Stomach (tissue), 9 donors: ENCODE results near the gene ATP2B2. TPM values are rescaled to one million over a fixed set of nuclear protein-coding genes. Genes with fewer than 3 reads are reported as not detected.

Source experiments
- DNase-seq, 2 donors: peaks; one replicate each; pipeline versions ENCODE4 v3.0.0 to v3.0.0-alpha.2; 2013 to 2019
- H3K27ac ChIP-seq, 5 donors: fragments of 200-600 bp in 4 of 5; sonication (generic) in 4 of 5; one replicate each; pipeline ENCODE4 v1.5.1; 2013 to 2019; ENCODE audit warnings: mild to moderate bottlenecking in 1 of 5, moderate library complexity in 1 of 5
- H3K27me3 ChIP-seq, 3 donors: fragments of 200-600 bp; sonication (generic); one replicate each; pipeline ENCODE4 v1.5.1; 2017 to 2019; ENCODE audit warnings: mixed run types in 1 of 3
- H3K36me3 ChIP-seq, 4 donors: fragments of 200-600 bp; sonication (generic); 1 replicate in 3 of 4; 2 replicates in 1 of 4; pipeline ENCODE4 v1.5.1; 2016 to 2019
- H3K4me1 ChIP-seq, 4 donors: fragments of 200-600 bp; sonication (generic); one replicate each; pipeline ENCODE4 v1.5.1; 2016 to 2019
- H3K4me3 ChIP-seq, 4 donors: fragments of 200-600 bp; sonication (generic) in 3 of 4; one replicate each; pipeline ENCODE4 v1.5.1; 2016 to 2019; ENCODE audit warnings: mild to moderate bottlenecking in 1 of 4
- H3K9me3 ChIP-seq, 4 donors: fragments of 200-600 bp; sonication (generic); one replicate each; pipeline ENCODE4 v1.5.1; 2016 to 2019
- CTCF ChIP-seq, 7 experiments: fragments of 450-650 bp in 4 of 7; fragments of 200-600 bp in 3 of 7; sonication (generic) in 3 of 7; IDR thresholded peaks; one replicate each; pipeline ENCODE4 v1.5.1; 2016 to 2019; ENCODE audit warnings: antibody characterized with exemption in 7 of 7, control low read depth in 2 of 7, mild to moderate bottlenecking in 1 of 7
- EP300 ChIP-seq: sonication (generic); formaldehyde crosslinking; IDR thresholded peaks from one replicate; pipeline ENCODE4 v1.6.1; 2017; ENCODE audit warnings: antibody characterized with exemption
- POLR2A ChIP-seq, 4 donors: fragments of 450-650 bp; IDR thresholded peaks; one replicate each; pipeline ENCODE4 v1.6.1; 2016; ENCODE audit warnings: antibody characterized with exemption in 4 of 4, control low read depth in 2 of 4, mild to moderate bottlenecking in 1 of 4, moderate library complexity in 1 of 4
- POLR2AphosphoS5 ChIP-seq, 3 donors: sonication (generic); formaldehyde crosslinking; IDR thresholded peaks; one replicate each; pipeline ENCODE4 v1.6.1; 2016; ENCODE audit warnings: antibody characterized with exemption in 3 of 3
- WGBS, 5 donors: extraction: QIAGEN DNeasy Blood & Tissue Kit in 3 of 5; methylation state at CpG; one replicate each; pipeline versions ENCODE4 v1.1.5 to v1.1.7; 2013 to 2018; 5-methylcytosine and 5-hydroxymethylcytosine counted together
- intact Hi-C: fragments of 100-400 bp; cut with DNase I; formaldehyde crosslinking; loops from one replicate; pipeline ENCODE4 v1.15.1; 2023; ENCODE audit warnings: low total_unique reads
- polyA plus RNA-seq, 3 donors: library from polyadenylated mRNA; stranded (reverse); fragments of 200-250 nt; gene quantifications; one replicate each; pipeline ENCODE4 v1.2.3, GENCODE V29; 2013
- total RNA-seq, 5 donors: library from RNA; depleted of rRNA; stranded (reverse); fragments of >200 nt; gene quantifications; one replicate each; pipeline versions ENCODE4 v1.1.0 to v1.2.3, GENCODE V29; 2014 to 2016
- donor health status: healthy with polysubstance abuse.
- donor health status: Bipolar disorder and iron deficiency.
- donor health status: healthy.

Gene ATP2B2
- total and polyA plus RNA-seq, 8 donors, result 0.03 to 0.37 TPM; not detected in 6

DNA sequence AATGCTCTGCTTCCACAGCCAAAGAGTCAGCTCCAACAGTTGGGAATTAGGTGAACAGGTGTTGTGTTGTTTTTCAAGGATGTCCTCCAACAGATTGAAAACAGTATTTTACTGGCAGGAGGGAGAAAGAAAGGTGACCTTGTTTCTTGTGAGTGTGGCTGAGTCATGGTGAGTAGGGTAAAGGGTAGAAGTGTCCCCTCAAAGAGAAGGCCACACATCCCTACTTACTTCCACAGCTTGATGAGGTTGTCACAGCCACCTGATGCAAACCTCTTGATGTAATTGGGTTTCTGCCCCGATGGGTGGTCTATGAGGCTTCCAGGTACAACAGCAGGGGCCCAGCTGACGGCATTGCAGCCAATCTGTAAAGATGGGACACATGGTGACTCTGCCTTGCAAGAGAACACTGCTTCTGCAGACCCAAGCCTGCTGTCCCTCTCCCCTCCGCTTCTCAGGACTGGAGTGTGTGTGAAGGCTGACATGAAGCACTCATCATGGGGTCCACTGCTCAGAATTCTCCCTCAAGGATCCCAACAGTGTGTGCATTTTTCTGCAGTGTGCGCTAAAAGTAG lies 200.0 kb downstream of the ATP2B2 start:
- no peak for DNase-seq
- no peaks in the 10 kb centered on the region for H3K27me3 ChIP-seq
- peaks cover 73 to 100% (median 98%) of the 10 kb centered on the region in 4 donors for H3K36me3 ChIP-seq
- no peak overlapping the region for H3K27ac ChIP-seq
- intact Hi-C loops, result no loop called here
- H3K4me3 ChIP-seq, result no peak overlapping the region
- 87 to 99% (median 96%) methylated on average over 4 of the region's 4 CpGs for WGBS, 5 donors
- no peak for TF ChIP-seq POLR2A (IDR thresholded peaks at IDR 0.05)
- no peak for TF ChIP-seq POLR2AphosphoS5 (IDR thresholded peaks at IDR 0.05)
- TF ChIP-seq CTCF (IDR thresholded peaks at IDR 0.05), result no peak
- no peak for TF ChIP-seq EP300
- H3K4me1 ChIP-seq, result no peaks in the 10 kb centered on the region
- H3K9me3 ChIP-seq, result no peaks in the 10 kb centered on the region

DNA sequence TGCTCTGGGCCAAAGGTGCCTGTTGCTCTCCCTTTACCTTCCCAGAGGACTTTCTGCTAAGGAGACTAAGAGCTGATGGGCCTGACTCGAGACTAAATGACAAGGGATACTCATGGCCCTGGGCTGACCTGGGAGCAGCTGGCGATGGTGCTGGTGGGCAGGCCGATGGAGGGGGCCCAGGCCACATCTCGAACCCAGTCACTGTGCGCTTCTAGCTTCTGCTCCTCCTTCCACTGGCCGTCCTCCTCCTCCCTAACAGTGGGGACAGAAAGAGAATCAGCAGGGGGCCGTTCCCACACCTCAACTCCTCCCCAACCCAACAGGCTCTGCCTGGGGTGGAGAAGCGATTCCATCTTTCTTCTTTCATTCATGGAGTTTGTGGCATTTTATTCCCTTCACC lies 200.5 kb downstream of the ATP2B2 start:
- Histone ChIP-seq H3K4me3 (no peak overlapping the region), H3K9me3 (no peaks in the 10 kb centered on the region), H3K27ac (no peak overlapping the region), H3K27me3 (no peaks in the 10 kb centered on the region), H3K4me1 (no peaks in the 10 kb centered on the region), H3K36me3 (peaks cover 74 to 100% (median 98%) of the 10 kb centered on the region in 4 donors)
- TF ChIP-seq CTCF (IDR thresholded peaks at IDR 0.05), result no peak
- no peak for TF ChIP-seq POLR2AphosphoS5 (IDR thresholded peaks at IDR 0.05)
- no peak for TF ChIP-seq POLR2A (IDR thresholded peaks at IDR 0.05)
- no peak for TF ChIP-seq EP300
- intact Hi-C loops, result no loop called here
- WGBS, 5 donors, result 81 to 94% (median 91%) methylated on average over 7 to 8 of the region's 8 CpGs
- DNase-seq, result no peak

DNA sequence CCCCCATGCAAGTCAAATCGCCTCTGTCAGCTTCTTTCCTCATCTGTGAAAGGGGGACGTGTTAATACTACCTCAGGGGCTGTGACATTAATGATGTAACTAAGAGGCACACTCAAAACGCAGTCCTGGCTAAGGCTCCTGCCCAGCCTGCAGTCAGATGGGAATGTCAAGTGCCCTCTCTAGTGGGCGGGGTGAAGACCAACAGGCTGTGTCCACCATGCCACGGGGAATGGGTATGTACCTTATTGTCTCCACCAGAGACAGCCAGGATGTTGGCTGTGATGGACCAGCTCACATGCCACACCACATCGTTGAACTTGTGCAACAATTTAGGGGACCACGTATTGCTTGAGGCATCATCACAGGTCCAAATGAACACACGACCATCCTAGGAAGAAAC lies 201.6 kb downstream of the ATP2B2 start:
- Histone ChIP-seq H3K4me1 (no peaks in the 10 kb centered on the region), H3K27ac (no peak overlapping the region), H3K36me3 (peaks cover 71 to 100% (median 99%) of the 10 kb centered on the region in 4 donors), H3K27me3 (no peaks in the 10 kb centered on the region), H3K4me3 (no peak overlapping the region), H3K9me3 (no peaks in the 10 kb centered on the region)
- intact Hi-C loops, result no loop called here
- DNase-seq, result no peak
- WGBS, 5 donors, result 77 to 85% (median 82%) methylated on average over 8 of the region's 8 CpGs
- TF ChIP-seq CTCF (IDR thresholded peaks at IDR 0.05) (no peak), EP300 (no peak), POLR2A (IDR thresholded peaks at IDR 0.05) (no peak), POLR2AphosphoS5 (IDR thresholded peaks at IDR 0.05) (no peak)

- Histone ChIP-seq H3K4me3 (no peak overlapping the region), H3K36me3 (peaks cover 71 to 98% (median 96%) of the 10 kb centered on the region in 4 donors), H3K27ac (no peak overlapping the region), H3K9me3 (no peaks in the 10 kb centered on the region), H3K27me3 (no peaks in the 10 kb centered on the region), H3K4me1 (no peaks in the 10 kb centered on the region)
- DNase-seq, result no peak
- intact Hi-C loops, result no loop called here
- WGBS, 5 donors, result 85 to 93% (median 89%) methylated on average over 8 to 9 of the region's 9 CpGs
- TF ChIP-seq CTCF (IDR thresholded peaks at IDR 0.05) (no peak), POLR2A (IDR thresholded peaks at IDR 0.05) (no peak), POLR2AphosphoS5 (IDR thresholded peaks at IDR 0.05) (no peak), EP300 (no peak)
These were observed 202.3 kb downstream of the ATP2B2 start for GRCh38 chr3:10303105-10303504.
